NCI-H226 (cell line): Measurements from ENCODE around the gene ACTR6.

Source experiments
- DNase-seq: peaks from one replicate; pipeline ENCODE4 v3.0.0-alpha.2; 2015

The ACTR6 gene

GRCh38 chr12:100268835-100269564 lies 68.4 kb downstream of the ACTR6 start:
- DNase-seq, result no peak

GRCh38 chr12:100273782-100274181 lies 73.2 kb downstream of the ACTR6 start:
- no peak for DNase-seq
